GM19463 (cell line): Measurements from ENCODE around the gene GSC2.
"Not testable (repeated sequence)": the region's sequence is repeated elsewhere in the genome, so short reads cannot be mapped to it uniquely, and the experiment has no call there.

Experiments
- ATAC-seq: cut with Tn5 transposase; IDR thresholded peaks from one replicate; pipeline ENCODE4 v1.9.1; 2021; ENCODE audit warnings: mild to moderate bottlenecking, moderate library complexity; ENCODE audit not compliant: unreplicated experiment

The GSC2 gene

DNA sequence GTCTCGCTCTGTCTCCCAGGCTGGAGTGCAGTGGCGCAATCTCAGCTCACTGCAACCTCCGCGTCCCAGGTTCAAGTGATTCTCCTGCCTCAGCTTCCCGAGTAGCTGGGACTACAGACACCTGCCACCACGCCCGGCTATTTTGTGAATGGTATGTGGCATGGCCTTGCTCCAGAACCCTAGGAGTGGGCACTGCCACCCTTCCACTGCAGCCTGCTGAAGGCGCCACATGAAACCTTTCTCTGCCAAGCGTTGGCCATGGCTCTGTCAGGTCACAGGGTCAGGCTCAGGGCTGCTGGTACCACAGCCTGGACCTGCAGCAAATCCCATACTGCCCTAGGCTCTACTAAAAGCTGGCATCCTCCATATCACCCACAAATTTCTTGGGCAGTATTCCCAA is 6.0 kb upstream of the GSC2 start:
- not testable (repeated sequence) for ATAC-seq

GRCh38 chr22:19152942-19153883 is 3.1 kb upstream of the GSC2 start:
- ATAC-seq = no peak

GRCh38 chr22:19151329-19152191 is 1.5 kb upstream of the GSC2 start:
- no peak for ATAC-seq

DNA sequence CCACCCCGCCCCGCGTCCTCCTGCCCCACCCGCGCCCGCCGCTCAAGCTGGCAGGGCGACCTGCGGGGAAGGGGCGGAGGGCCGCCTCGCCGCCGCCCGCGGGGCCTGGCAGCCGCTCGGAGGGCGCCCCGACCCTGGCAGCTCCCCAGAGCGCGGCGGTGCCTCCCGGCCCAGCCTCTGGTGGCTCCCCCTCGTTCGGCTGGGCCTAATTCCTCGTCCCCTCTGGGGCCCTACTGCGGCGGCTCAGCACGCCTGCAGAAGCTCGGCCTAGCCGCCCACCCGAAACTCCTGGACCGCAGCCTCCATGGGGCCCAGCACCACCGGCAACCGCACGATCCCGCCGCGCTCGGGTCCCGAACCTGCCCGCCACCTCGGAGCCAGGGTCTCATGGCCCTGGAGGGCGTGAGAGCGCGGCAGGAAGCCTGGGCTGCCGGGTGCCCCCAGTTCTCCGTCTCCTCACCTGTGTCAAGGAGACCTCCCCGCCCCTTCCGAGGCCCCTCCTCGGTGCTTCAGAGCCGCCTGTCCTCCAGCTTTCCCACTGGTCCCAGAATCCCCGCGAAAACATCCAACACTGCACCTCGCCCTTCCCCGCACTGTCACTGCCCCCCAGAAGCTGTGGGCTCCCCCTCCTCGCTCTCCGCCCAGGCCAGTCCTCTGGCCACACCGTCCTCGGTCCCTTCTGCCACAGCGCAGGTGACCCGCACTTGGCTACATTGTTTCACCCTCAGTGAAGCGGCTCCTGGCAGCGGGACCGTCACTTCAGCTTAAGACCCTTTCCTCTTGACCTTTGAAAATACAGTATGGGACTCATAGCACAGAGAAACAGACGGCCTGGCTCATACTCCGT is 613 bp upstream of the GSC2 start:
- ATAC-seq = no peak

GRCh38 chr22:19149047-19149883 is 827 bp downstream of the GSC2 start:
- no peak for ATAC-seq

DNA sequence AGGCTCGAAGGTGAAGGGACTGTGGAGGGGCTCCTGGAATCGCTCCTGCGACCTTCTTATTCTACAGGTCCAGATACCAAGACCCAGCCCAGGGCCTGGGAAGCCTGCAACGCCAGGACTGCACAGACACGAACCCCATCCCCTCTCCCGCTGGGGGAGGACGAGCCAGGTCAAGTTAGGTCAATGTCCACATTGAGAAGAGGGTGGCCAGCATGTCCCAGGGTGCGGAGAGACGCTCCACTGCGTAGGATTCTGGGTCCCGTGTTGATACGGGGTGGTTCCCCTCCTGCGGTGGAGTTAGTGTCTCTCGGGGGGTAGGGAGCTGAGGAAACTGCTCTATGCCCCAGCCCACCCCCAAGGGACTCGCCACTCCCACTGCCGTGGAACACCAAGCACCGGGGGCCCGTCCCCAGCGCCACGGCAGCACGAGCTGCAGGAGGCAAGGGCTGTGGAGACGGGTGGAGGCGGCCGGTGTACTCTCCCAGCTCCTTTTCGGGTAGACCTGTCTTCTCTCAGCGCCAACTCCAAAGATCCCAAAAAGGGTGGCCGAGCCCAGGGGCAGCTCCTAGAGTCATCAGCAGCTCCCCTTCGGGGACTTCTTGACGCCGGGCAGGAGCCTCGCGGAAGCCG is 1.6 kb downstream of the GSC2 start:
- ATAC-seq = no peak

GRCh38 chr22:19147195-19147780 is 2.8 kb downstream of the GSC2 start:
- no peak for ATAC-seq

- no peak for ATAC-seq
Measured at GRCh38 chr22:19146215-19146968, 3.7 kb downstream of the GSC2 start.

DNA sequence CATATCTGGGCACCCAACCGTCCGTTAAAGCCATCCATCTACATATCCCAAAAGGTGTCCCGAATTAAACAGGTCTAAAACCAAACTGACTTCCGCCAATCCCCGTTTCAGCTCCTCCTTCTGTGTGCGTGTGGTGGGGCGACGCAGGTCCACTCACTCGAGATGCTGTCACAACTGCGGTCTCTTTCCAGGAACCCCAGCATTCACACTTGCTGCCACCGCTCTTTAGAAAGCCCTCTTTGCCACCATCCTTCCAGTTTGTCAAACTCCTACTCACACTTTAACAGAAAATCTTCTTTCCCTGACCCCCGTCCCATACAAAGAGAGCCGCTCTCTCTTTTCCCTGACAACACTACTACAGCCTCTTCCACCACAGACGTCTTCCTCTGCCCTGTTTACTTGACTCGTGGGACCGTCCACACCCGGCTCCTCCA is 6.1 kb downstream of the GSC2 start:
- no peak for ATAC-seq

GRCh38 chr22:19143212-19143611 is 6.9 kb downstream of the GSC2 start:
- ATAC-seq = no peak

DNA sequence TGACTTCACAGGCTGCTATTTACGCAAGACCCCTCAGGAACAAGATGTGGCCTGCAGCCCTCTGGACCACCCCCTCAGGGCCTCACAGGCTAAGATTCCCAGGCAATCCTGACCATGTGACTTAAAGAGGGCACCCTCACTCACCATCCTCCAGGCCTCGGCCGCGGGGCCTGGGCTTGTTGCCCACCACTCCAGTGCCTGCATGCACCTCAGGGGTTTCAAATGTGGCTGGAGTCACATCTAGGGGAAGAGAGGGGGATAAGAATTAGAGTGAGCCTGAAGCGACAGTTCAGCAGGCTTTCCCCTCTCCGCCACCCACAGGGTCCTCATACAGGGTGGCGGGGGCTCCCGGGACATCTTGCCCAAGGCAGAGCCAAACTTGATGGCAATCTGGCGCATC is 7.7 kb downstream of the GSC2 start:
- ATAC-seq = no peak

- ATAC-seq = no peak
Measured at GRCh38 chr22:19139974-19140373, 10.1 kb downstream of the GSC2 start.

DNA sequence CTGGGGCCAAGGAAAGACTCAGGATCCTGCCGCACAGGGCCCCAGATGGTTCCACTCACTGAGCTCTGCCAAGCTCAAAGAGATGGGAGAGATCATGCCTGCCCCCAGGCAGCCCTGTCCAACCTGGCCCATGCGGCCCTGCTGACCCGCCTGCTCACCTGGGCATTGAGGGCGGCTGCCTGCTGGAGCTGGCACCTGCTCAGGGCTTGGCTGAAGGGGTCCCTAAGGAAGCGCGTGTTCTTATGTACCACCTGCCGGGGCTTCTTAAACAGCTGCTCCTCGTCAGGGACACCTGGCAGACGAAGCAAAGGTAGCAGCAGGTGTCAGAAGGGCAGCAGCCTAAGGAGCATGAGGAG is 11.1 kb downstream of the GSC2 start:
- ATAC-seq = no peak

GRCh38 chr22:19138217-19139000 is 11.7 kb downstream of the GSC2 start:
- ATAC-seq = no peak

DNA sequence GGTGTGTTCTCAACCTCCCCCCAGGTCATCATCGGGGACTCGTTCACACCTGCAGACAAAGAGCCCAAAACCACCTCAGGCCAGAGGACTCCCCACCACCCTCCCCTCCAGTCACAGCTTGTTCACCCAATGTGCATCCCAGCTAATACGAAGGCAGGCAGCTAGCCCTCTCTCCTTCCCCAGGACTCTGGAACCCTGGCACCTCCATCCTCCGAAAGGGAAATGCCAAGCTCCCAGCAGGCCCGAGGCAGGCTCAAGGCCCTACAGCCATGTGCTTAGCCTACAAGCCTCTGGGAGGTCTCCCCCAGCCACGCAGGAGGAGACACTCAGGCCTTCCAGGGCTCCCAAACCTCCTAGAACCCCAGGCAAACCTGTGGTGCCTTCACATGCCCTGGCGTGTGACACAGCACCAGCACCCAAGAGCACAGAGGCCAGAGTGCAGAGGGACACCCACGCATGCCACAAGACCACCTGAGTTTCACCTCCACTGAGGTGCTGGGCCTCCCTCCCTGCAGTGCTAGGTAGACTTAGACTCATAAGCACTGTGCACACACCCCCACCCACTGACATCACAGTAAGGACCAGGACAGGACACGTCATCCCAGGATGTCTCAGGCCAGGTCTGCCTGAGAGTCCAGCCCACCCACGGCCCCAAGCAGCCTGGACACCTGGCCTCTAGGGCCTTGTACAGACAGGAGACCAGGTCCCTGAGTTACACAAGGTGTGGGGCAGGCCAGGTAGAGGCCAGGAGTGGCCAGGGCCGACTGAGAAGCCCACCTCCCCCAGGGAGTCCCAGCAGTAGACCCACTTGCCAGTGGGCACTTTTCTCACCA is 12.5 kb downstream of the GSC2 start:
- no peak for ATAC-seq

DNA sequence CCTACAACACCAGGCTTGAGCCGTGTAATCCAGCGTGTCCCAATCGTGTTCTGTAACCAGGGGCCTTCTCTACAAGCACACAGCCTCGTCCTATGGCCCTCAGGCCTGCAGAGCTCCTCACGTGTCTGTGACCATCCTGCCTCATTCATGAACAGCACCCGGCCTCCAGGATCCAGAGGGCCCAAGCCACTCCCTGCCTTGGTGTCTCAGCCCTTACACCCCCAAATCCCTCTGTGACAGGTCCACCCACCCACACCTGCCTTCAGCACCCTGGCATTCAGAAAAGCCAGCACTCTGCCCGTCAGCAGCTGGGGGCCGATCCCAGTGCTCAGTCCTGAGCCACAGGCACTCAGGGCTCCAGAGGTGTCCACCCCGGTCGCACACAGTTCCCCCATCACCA is 13.2 kb downstream of the GSC2 start:
- no peak for ATAC-seq

DNA sequence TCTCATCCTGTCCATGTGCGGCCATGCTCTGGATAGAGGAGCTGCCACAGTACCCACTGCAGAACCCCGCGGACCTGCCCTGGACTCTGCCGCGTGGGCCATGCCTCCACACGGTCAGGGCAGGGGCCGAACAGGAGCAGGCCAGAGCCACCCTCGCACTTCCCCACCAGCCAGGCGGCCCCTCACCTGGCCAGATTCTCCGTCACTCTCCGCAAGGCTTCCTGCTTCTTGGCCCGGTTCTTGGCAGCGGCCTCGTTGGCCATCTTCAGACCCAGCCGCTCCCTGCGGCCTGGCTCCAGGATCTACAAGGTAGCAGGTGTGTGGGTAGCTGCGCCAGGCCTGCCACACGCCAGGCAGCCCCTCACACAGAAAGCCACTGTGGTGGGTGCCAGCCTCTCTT is 15.2 kb downstream of the GSC2 start:
- no peak for ATAC-seq
